ENCODE measurements around the gene FRRS1.

The FRRS1 gene

GRCh38 chr1:99784143-99784542 lies 17.7 kb upstream of the FRRS1 start:
- H3K4me1 ChIP-seq (ENCODE audit: low read length): peaks cover 28% of the 10 kb centered on the region
- 0 out of 2 replicates have a peak, but pooled peaks cover 5% of the 10 kb centered on the region for H4K20me1 ChIP-seq (ENCODE audit: insufficient read depth, low read length)
- peak overlapping the region; percentile 43; the same call in 1 of the 2 replicates for H3K4me2 ChIP-seq (ENCODE audit: low read length)
- no peaks in the 10 kb centered on the region for H3K79me2 ChIP-seq (ENCODE audit: low read length)
- no peak overlapping the region for H2AFZ ChIP-seq (ENCODE audit: low read depth, low read length)
- H3K27me3 ChIP-seq (ENCODE audit: low read depth, low read length): peaks cover 76% of the 10 kb centered on the region
- no peaks in the 10 kb centered on the region for H3K9me3 ChIP-seq (ENCODE audit: insufficient read depth, low read length)
- no peak overlapping the region for H3K27ac ChIP-seq (ENCODE audit: low read length)
- no peak for TF ChIP-seq EZH2phosphoT487 (IDR thresholded peaks at IDR 0.05; ENCODE audit: low read depth)
- TF ChIP-seq, protein P1, sequence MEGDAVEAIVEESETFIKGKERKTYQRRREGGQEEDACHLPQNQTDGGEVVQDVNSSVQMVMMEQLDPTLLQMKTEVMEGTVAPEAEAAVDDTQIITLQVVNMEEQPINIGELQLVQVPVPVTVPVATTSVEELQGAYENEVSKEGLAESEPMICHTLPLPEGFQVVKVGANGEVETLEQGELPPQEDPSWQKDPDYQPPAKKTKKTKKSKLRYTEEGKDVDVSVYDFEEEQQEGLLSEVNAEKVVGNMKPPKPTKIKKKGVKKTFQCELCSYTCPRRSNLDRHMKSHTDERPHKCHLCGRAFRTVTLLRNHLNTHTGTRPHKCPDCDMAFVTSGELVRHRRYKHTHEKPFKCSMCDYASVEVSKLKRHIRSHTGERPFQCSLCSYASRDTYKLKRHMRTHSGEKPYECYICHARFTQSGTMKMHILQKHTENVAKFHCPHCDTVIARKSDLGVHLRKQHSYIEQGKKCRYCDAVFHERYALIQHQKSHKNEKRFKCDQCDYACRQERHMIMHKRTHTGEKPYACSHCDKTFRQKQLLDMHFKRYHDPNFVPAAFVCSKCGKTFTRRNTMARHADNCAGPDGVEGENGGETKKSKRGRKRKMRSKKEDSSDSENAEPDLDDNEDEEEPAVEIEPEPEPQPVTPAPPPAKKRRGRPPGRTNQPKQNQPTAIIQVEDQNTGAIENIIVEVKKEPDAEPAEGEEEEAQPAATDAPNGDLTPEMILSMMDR (IDR thresholded peaks at IDR 0.05; ENCODE audit: low read depth, low read length): no peak
- no peaks in the 10 kb centered on the region for H3K36me3 ChIP-seq (replicated peaks; ENCODE audit: low read depth, low read length)
- no peak overlapping the region for H3K9ac ChIP-seq (ENCODE audit: low read length)
- no peak overlapping the region for H3K4me3 ChIP-seq (ENCODE audit: low read length)

DNA sequence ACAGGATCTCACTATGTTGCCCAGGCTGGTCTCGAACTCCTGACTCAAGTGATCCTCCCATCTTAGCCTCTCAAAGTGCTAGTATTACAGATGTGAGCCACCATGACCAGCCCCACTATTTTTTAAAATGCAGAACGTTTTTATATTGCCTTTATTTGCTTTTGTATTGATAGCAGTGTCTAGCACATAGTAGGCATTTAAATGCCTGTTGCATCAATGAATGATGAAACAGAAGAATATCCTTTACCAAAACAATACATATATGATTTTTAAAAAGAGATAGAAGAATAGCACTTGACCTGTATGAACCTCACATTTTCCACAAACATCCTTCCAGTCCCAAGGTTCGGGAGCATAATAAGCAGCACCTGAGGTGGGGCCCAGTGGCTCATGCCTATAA lies 16.5 kb upstream of the FRRS1 start:
- Histone ChIP-seq H3K9ac (ENCODE audit: low read length) (no peak overlapping the region), H3K36me3 (replicated peaks; ENCODE audit: low read depth, low read length) (no peaks in the 10 kb centered on the region), H3K27me3 (ENCODE audit: low read depth, low read length) (peaks cover 74% of the 10 kb centered on the region), H3K4me2 (ENCODE audit: low read length) (no peak overlapping the region), H3K79me2 (ENCODE audit: low read length) (no peaks in the 10 kb centered on the region), H3K27ac (ENCODE audit: low read length) (no peak overlapping the region), H3K4me1 (ENCODE audit: low read length) (peaks cover 28% of the 10 kb centered on the region), H4K20me1 (ENCODE audit: insufficient read depth, low read length) (0 out of 2 replicates have a peak, but pooled peaks cover 5% of the 10 kb centered on the region), H2AFZ (ENCODE audit: low read depth, low read length) (no peak overlapping the region), H3K4me3 (ENCODE audit: low read length) (no peak overlapping the region), H3K9me3 (ENCODE audit: insufficient read depth, low read length) (no peaks in the 10 kb centered on the region)
- TF ChIP-seq, protein P1 (IDR thresholded peaks at IDR 0.05; ENCODE audit: low read depth, low read length): no peak
- no peak for TF ChIP-seq EZH2phosphoT487 (IDR thresholded peaks at IDR 0.05; ENCODE audit: low read depth)

- no peaks in the 10 kb centered on the region for H3K36me3 ChIP-seq (replicated peaks; ENCODE audit: low read depth, low read length)
- H3K4me1 ChIP-seq (ENCODE audit: low read length): peaks cover 28% of the 10 kb centered on the region
- peaks cover 75% of the 10 kb centered on the region for H3K27me3 ChIP-seq (ENCODE audit: low read depth, low read length)
- H3K9me3 ChIP-seq (ENCODE audit: insufficient read depth, low read length): no peaks in the 10 kb centered on the region
- no peaks in the 10 kb centered on the region for H3K79me2 ChIP-seq (ENCODE audit: low read length)
- H3K4me3 ChIP-seq (ENCODE audit: low read length): no peak overlapping the region
- no peak overlapping the region for H3K27ac ChIP-seq (ENCODE audit: low read length)
- no peak overlapping the region for H3K4me2 ChIP-seq (ENCODE audit: low read length)
- no peak overlapping the region for H3K9ac ChIP-seq (ENCODE audit: low read length)
- no peak overlapping the region for H2AFZ ChIP-seq (ENCODE audit: low read depth, low read length)
- H4K20me1 ChIP-seq (ENCODE audit: insufficient read depth, low read length): 0 out of 2 replicates have a peak, but pooled peaks cover 5% of the 10 kb centered on the region
- TF ChIP-seq, protein P1 (IDR thresholded peaks at IDR 0.05; ENCODE audit: low read depth, low read length): no peak
- no peak for TF ChIP-seq EZH2phosphoT487 (IDR thresholded peaks at IDR 0.05; ENCODE audit: low read depth)
Measured at GRCh38 chr1:99782397-99782796, 16.0 kb upstream of the FRRS1 start.

GRCh38 chr1:99781798-99782197 lies 15.4 kb upstream of the FRRS1 start:
- Histone ChIP-seq H3K9me3 (ENCODE audit: insufficient read depth, low read length) (no peaks in the 10 kb centered on the region), H3K27me3 (ENCODE audit: low read depth, low read length) (peaks cover 75% of the 10 kb centered on the region)

More at GRCh38 chr1:99781798-99782197, 15.4 kb upstream of the FRRS1 start:
- no peak overlapping the region for H3K4me2 ChIP-seq (ENCODE audit: low read length)
- no peak overlapping the region for H3K4me3 ChIP-seq (ENCODE audit: low read length)
- no peaks in the 10 kb centered on the region for H3K36me3 ChIP-seq (replicated peaks; ENCODE audit: low read depth, low read length)
- peaks cover 24% of the 10 kb centered on the region for H3K4me1 ChIP-seq (ENCODE audit: low read length)
- 0 out of 2 replicates have a peak, but pooled peaks cover 5% of the 10 kb centered on the region for H4K20me1 ChIP-seq (ENCODE audit: insufficient read depth, low read length)
- H3K79me2 ChIP-seq (ENCODE audit: low read length): no peaks in the 10 kb centered on the region
- H2AFZ ChIP-seq (ENCODE audit: low read depth, low read length): no peak overlapping the region
- TF ChIP-seq EZH2phosphoT487 (IDR thresholded peaks at IDR 0.05; ENCODE audit: low read depth): no peak
- TF ChIP-seq, protein P1 (IDR thresholded peaks at IDR 0.05; ENCODE audit: low read depth, low read length): no peak
- H3K9ac ChIP-seq (ENCODE audit: low read length): no peak overlapping the region
- no peak overlapping the region for H3K27ac ChIP-seq (ENCODE audit: low read length)

Measured in OCI-LY3 (cell line).